ENCODE results near the gene YDJC. TPM values are rescaled to one million over a fixed set of nuclear protein-coding genes. Genes with fewer than 3 reads are reported as not detected.

Gene YDJC
- total and polyA plus RNA-seq, 9 of the 15 experiments (the other 6 are each of a cell fraction or from before 2014, with no cell fraction given) = 13.5 to 871 (median 164) TPM

DNA sequence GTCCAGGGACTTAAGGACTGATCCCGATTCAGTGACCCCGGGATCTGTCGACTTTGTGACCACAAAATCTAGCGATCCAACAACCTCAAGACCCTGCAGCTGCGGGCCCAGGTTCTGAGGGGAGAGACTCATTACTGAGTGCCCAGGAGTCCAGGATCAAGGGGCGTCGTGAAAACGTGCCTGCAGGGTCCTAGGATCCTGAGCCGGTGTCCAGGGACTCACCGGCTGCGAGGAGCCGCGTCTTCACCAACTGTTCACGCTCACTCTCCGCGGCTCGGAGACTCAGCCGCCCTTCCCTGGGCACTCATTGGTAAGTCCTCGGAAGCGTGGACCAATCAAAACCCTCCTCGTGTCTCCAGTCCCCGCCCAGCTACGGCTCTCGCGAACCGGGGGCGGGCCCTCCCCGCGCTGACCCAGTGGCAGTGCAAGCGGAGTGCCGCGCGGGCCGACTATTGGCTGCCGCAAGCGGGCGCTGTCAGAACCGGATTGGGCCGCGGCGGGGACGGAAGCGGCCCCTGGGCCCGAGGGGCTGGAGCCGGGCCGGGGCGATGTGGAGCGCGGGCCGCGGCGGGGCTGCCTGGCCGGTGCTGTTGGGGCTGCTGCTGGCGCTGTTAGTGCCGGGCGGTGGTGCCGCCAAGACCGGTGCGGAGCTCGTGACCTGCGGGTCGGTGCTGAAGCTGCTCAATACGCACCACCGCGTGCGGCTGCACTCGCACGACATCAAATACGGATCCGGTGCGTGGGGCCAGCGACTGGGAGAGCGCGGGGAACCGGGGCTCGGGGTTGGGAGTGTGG, 12.2 kb upstream of the YDJC start, which contains the start of gene SDF2L1 (continued):
- TF ChIP-seq, protein P1, sequence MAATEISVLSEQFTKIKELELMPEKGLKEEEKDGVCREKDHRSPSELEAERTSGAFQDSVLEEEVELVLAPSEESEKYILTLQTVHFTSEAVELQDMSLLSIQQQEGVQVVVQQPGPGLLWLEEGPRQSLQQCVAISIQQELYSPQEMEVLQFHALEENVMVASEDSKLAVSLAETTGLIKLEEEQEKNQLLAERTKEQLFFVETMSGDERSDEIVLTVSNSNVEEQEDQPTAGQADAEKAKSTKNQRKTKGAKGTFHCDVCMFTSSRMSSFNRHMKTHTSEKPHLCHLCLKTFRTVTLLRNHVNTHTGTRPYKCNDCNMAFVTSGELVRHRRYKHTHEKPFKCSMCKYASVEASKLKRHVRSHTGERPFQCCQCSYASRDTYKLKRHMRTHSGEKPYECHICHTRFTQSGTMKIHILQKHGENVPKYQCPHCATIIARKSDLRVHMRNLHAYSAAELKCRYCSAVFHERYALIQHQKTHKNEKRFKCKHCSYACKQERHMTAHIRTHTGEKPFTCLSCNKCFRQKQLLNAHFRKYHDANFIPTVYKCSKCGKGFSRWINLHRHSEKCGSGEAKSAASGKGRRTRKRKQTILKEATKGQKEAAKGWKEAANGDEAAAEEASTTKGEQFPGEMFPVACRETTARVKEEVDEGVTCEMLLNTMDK (IDR thresholded peaks at IDR 0.05; ENCODE audit: borderline replicate concordance, insufficient read depth, low read depth, low read length, poor library complexity, severe bottlenecking) = no peak
- TF ChIP-seq, protein P2, sequence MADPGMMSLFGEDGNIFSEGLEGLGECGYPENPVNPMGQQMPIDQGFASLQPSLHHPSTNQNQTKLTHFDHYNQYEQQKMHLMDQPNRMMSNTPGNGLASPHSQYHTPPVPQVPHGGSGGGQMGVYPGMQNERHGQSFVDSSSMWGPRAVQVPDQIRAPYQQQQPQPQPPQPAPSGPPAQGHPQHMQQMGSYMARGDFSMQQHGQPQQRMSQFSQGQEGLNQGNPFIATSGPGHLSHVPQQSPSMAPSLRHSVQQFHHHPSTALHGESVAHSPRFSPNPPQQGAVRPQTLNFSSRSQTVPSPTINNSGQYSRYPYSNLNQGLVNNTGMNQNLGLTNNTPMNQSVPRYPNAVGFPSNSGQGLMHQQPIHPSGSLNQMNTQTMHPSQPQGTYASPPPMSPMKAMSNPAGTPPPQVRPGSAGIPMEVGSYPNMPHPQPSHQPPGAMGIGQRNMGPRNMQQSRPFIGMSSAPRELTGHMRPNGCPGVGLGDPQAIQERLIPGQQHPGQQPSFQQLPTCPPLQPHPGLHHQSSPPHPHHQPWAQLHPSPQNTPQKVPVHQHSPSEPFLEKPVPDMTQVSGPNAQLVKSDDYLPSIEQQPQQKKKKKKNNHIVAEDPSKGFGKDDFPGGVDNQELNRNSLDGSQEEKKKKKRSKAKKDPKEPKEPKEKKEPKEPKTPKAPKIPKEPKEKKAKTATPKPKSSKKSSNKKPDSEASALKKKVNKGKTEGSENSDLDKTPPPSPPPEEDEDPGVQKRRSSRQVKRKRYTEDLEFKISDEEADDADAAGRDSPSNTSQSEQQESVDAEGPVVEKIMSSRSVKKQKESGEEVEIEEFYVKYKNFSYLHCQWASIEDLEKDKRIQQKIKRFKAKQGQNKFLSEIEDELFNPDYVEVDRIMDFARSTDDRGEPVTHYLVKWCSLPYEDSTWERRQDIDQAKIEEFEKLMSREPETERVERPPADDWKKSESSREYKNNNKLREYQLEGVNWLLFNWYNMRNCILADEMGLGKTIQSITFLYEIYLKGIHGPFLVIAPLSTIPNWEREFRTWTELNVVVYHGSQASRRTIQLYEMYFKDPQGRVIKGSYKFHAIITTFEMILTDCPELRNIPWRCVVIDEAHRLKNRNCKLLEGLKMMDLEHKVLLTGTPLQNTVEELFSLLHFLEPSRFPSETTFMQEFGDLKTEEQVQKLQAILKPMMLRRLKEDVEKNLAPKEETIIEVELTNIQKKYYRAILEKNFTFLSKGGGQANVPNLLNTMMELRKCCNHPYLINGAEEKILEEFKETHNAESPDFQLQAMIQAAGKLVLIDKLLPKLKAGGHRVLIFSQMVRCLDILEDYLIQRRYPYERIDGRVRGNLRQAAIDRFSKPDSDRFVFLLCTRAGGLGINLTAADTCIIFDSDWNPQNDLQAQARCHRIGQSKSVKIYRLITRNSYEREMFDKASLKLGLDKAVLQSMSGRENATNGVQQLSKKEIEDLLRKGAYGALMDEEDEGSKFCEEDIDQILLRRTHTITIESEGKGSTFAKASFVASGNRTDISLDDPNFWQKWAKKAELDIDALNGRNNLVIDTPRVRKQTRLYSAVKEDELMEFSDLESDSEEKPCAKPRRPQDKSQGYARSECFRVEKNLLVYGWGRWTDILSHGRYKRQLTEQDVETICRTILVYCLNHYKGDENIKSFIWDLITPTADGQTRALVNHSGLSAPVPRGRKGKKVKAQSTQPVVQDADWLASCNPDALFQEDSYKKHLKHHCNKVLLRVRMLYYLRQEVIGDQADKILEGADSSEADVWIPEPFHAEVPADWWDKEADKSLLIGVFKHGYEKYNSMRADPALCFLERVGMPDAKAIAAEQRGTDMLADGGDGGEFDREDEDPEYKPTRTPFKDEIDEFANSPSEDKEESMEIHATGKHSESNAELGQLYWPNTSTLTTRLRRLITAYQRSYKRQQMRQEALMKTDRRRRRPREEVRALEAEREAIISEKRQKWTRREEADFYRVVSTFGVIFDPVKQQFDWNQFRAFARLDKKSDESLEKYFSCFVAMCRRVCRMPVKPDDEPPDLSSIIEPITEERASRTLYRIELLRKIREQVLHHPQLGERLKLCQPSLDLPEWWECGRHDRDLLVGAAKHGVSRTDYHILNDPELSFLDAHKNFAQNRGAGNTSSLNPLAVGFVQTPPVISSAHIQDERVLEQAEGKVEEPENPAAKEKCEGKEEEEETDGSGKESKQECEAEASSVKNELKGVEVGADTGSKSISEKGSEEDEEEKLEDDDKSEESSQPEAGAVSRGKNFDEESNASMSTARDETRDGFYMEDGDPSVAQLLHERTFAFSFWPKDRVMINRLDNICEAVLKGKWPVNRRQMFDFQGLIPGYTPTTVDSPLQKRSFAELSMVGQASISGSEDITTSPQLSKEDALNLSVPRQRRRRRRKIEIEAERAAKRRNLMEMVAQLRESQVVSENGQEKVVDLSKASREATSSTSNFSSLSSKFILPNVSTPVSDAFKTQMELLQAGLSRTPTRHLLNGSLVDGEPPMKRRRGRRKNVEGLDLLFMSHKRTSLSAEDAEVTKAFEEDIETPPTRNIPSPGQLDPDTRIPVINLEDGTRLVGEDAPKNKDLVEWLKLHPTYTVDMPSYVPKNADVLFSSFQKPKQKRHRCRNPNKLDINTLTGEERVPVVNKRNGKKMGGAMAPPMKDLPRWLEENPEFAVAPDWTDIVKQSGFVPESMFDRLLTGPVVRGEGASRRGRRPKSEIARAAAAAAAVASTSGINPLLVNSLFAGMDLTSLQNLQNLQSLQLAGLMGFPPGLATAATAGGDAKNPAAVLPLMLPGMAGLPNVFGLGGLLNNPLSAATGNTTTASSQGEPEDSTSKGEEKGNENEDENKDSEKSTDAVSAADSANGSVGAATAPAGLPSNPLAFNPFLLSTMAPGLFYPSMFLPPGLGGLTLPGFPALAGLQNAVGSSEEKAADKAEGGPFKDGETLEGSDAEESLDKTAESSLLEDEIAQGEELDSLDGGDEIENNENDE (IDR thresholded peaks at IDR 0.05; ENCODE audit: low read depth, low read length) = peak; percentile 72
- no peak for TF ChIP-seq POLR3A (IDR thresholded peaks at IDR 0.05; ENCODE audit: borderline replicate concordance, extremely low read depth, insufficient read depth, insufficient read length)
- TF ChIP-seq RFX1 (IDR thresholded peaks at IDR 0.05) = no peak
- TF ChIP-seq, protein P3, sequence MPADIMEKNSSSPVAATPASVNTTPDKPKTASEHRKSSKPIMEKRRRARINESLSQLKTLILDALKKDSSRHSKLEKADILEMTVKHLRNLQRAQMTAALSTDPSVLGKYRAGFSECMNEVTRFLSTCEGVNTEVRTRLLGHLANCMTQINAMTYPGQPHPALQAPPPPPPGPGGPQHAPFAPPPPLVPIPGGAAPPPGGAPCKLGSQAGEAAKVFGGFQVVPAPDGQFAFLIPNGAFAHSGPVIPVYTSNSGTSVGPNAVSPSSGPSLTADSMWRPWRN (IDR thresholded peaks at IDR 0.05; ENCODE audit: low read depth) = no peak
- no peak for TF ChIP-seq STAT5B (CRISPR knock-in tag; IDR thresholded peaks at IDR 0.05)
- TF ChIP-seq CBX5 (IDR thresholded peaks at IDR 0.05; ENCODE audit: borderline replicate concordance, low read depth) = no peak
- TF ChIP-seq, protein P4, sequence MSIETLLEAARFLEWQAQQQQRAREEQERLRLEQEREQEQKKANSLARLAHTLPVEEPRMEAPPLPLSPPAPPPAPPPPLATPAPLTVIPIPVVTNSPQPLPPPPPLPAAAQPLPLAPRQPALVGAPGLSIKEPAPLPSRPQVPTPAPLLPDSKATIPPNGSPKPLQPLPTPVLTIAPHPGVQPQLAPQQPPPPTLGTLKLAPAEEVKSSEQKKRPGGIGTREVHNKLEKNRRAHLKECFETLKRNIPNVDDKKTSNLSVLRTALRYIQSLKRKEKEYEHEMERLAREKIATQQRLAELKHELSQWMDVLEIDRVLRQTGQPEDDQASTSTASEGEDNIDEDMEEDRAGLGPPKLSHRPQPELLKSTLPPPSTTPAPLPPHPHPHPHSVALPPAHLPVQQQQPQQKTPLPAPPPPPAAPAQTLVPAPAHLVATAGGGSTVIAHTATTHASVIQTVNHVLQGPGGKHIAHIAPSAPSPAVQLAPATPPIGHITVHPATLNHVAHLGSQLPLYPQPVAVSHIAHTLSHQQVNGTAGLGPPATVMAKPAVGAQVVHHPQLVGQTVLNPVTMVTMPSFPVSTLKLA (conservative IDR thresholded peaks at IDR 0.05) = no peak
- TF ChIP-seq CBX2 (IDR thresholded peaks at IDR 0.05; ENCODE audit: insufficient read depth, low read length, poor library complexity, severe bottlenecking) = no peak
- TF ChIP-seq TRIM24 (IDR thresholded peaks at IDR 0.05) = no peak
- no peak for TF ChIP-seq MCM3 (IDR thresholded peaks at IDR 0.05)

Measured in K562 (cell line).